Endodermal cell (in vitro differentiated cells): ENCODE measurements around the gene ORAI3. TPM values are rescaled to one million over a fixed set of nuclear protein-coding genes. Genes with fewer than 3 reads are reported as not detected.

Experiments
- DNase-seq: peaks from one replicate; pipeline ENCODE4 v3.0.0-alpha.2; 2017
- H3K27ac ChIP-seq: 2 replicates; pipeline ENCODE4 v1.5.1; 2013; ENCODE audit warnings: mild to moderate bottlenecking, low read depth, low read length, moderate library complexity
- H3K27me3 ChIP-seq: 2 replicates; pipeline ENCODE4 v1.6.1; 2013; ENCODE audit warnings: mild to moderate bottlenecking, low read length, moderate library complexity; ENCODE audit not compliant: insufficient read depth, control insufficient read depth, poor library complexity, severe bottlenecking
- H3K36me3 ChIP-seq: 2 replicates; pipeline ENCODE4 v1.7.0; 2013; ENCODE audit warnings: mild to moderate bottlenecking, low read length, moderate library complexity; ENCODE audit not compliant: control insufficient read depth, insufficient read depth
- H3K4me1 ChIP-seq: one replicate; pipeline ENCODE4 v1.7.0; 2013; ENCODE audit warnings: low read length; ENCODE audit not compliant: control insufficient read depth, insufficient read depth
- H3K4me3 ChIP-seq: 2 replicates; pipeline ENCODE4 v1.5.1; 2013; ENCODE audit warnings: mild to moderate bottlenecking, low read length, moderate library complexity
- H3K9ac ChIP-seq: 2 replicates; pipeline ENCODE4 v1.6.1; 2013; ENCODE audit warnings: mild to moderate bottlenecking, low read length, moderate library complexity; ENCODE audit not compliant: poor library complexity, severe bottlenecking; ENCODE audit errors: extremely low read depth
- H3K9me3 ChIP-seq: 2 replicates; pipeline ENCODE4 v1.6.1; 2013; ENCODE audit warnings: mild to moderate bottlenecking, low read length, moderate library complexity; ENCODE audit not compliant: control insufficient read depth
- H3K27ac Mint-ChIP-seq: 2 replicates; pipeline ENCODE4 v1.8.0; 2020; ENCODE audit warnings: mixed read lengths
- H3K27me3 Mint-ChIP-seq: 2 replicates; pipeline ENCODE4 v1.8.0; 2021; ENCODE audit warnings: mild to moderate bottlenecking, mixed read lengths; ENCODE audit not compliant: insufficient read depth
- H3K36me3 Mint-ChIP-seq: 2 replicates; pipeline ENCODE4 v1.8.0; 2020; ENCODE audit warnings: low read depth, mixed read lengths
- H3K4me1 Mint-ChIP-seq: 2 replicates; pipeline ENCODE4 v1.8.0; 2020; ENCODE audit warnings: mixed read lengths
- H3K4me3 Mint-ChIP-seq: 2 replicates; pipeline ENCODE4 v1.8.0; 2020; ENCODE audit warnings: mild to moderate bottlenecking, moderate library complexity, mixed read lengths
- H3K9me3 Mint-ChIP-seq: 2 replicates; pipeline ENCODE4 v1.8.0; 2020; ENCODE audit warnings: mild to moderate bottlenecking, mixed read lengths
- CTCF ChIP-seq: fragments of 200-600 bp; sonication (generic); conservative IDR thresholded peaks from 2 replicates; pipeline ENCODE4 v1.5.0; 2021; ENCODE audit warnings: antibody characterized with exemption, mild to moderate bottlenecking
- WGBS, 2 experiments: methylation state at CpG; one replicate each; pipeline versions ENCODE4 v1.1.5 to v1.1.7; 2013; ENCODE audit warnings: missing lambda C conversion rate in 2 of 2, mixed read lengths in 1 of 2; ENCODE audit not compliant: insufficient coverage in 1 of 2, insufficient read length in 1 of 2; 5-methylcytosine and 5-hydroxymethylcytosine counted together
- total RNA-seq, 2 donors: library from RNA; stranded (reverse); fragmentation: NEBNext Ultra II Directional in 1 of 2; extraction: Animal tissue kit (Norgen Biotek cat#: 25700) in 1 of 2; gene quantifications; 2 replicates in 1 of 2; 3 replicates in 1 of 2; pipeline ENCODE4 v1.2.1, GENCODE V29; 2021

Gene ORAI3
- total RNA-seq, 2 donors from 2014 or later = 16.9 to 17.7 TPM

GRCh38 chr16:30910427-30911029, 38.3 kb upstream of the ORAI3 start:
- H3K9me3 Mint-ChIP-seq = no peaks in the 10 kb centered on the region
- peaks cover 8% of the 10 kb centered on the region for H3K27me3 Mint-ChIP-seq
- no peak overlapping the region for H3K4me3 Mint-ChIP-seq
- peak; percentile 75 for DNase-seq
- no peak overlapping the region for H3K27ac Mint-ChIP-seq
- H3K4me3 ChIP-seq = no peak overlapping the region
- H3K27me3 ChIP-seq = no peaks in the 10 kb centered on the region
- TF ChIP-seq CTCF = no peak
- no peaks in the 10 kb centered on the region for H3K36me3 ChIP-seq
- H3K4me1 Mint-ChIP-seq = peaks cover 11% of the 10 kb centered on the region
- WGBS, 2 experiments = 62 to 74% methylated on average over 9 to 18 of the region's 18 CpGs
- H3K9me3 ChIP-seq = no peaks in the 10 kb centered on the region
- H3K4me1 ChIP-seq = peaks cover 9% of the 10 kb centered on the region
- no peak overlapping the region for H3K27ac ChIP-seq
- H3K36me3 Mint-ChIP-seq = no peaks in the 10 kb centered on the region
- H3K9ac ChIP-seq = no peak overlapping the region

- DNase-seq = no peak
- Histone ChIP-seq H3K9ac (no peak overlapping the region), H3K27me3 (no peaks in the 10 kb centered on the region), H3K4me1 (peaks cover 12% of the 10 kb centered on the region), H3K9me3 (no peaks in the 10 kb centered on the region), H3K4me3 (no peak overlapping the region), H3K36me3 (no peaks in the 10 kb centered on the region), H3K27ac (no peak overlapping the region)
- 92 to 96% methylated on average over 5 to 6 of the region's 6 CpGs for WGBS, 2 experiments
- H3K36me3 Mint-ChIP-seq = no peaks in the 10 kb centered on the region
- no peak for TF ChIP-seq CTCF
- peaks cover 4% of the 10 kb centered on the region for H3K27me3 Mint-ChIP-seq
- H3K9me3 Mint-ChIP-seq = no peaks in the 10 kb centered on the region
- H3K4me1 Mint-ChIP-seq = peaks cover 11% of the 10 kb centered on the region
- no peak overlapping the region for H3K4me3 Mint-ChIP-seq
- H3K27ac Mint-ChIP-seq = no peak overlapping the region
These were observed 36.0 kb upstream of the ORAI3 start for GRCh38 chr16:30912794-30913412.

- Histone ChIP-seq H3K4me1 (peaks cover 12% of the 10 kb centered on the region), H3K9ac (no peak overlapping the region), H3K9me3 (no peaks in the 10 kb centered on the region), H3K27ac (no peak overlapping the region), H3K27me3 (no peaks in the 10 kb centered on the region), H3K36me3 (no peaks in the 10 kb centered on the region), H3K4me3 (no peak overlapping the region)
- no peak overlapping the region for H3K27ac Mint-ChIP-seq
- peaks cover 10% of the 10 kb centered on the region for H3K4me1 Mint-ChIP-seq
- TF ChIP-seq CTCF = no peak
- no peaks in the 10 kb centered on the region for H3K9me3 Mint-ChIP-seq
- no peaks in the 10 kb centered on the region for H3K27me3 Mint-ChIP-seq
- no peak for DNase-seq
- H3K36me3 Mint-ChIP-seq = no peaks in the 10 kb centered on the region
- H3K4me3 Mint-ChIP-seq = no peak overlapping the region
- WGBS, 2 experiments = 91 to 95% methylated on average over 3 of the region's 3 CpGs
These were observed 34.0 kb upstream of the ORAI3 start for GRCh38 chr16:30914830-30915229.
